ENCODE results near the gene DPM3.
"Not testable (repeated sequence)": the region's sequence is repeated elsewhere in the genome, so short reads cannot be mapped to it uniquely, and the experiment has no call there.

Gene DPM3

DNA sequence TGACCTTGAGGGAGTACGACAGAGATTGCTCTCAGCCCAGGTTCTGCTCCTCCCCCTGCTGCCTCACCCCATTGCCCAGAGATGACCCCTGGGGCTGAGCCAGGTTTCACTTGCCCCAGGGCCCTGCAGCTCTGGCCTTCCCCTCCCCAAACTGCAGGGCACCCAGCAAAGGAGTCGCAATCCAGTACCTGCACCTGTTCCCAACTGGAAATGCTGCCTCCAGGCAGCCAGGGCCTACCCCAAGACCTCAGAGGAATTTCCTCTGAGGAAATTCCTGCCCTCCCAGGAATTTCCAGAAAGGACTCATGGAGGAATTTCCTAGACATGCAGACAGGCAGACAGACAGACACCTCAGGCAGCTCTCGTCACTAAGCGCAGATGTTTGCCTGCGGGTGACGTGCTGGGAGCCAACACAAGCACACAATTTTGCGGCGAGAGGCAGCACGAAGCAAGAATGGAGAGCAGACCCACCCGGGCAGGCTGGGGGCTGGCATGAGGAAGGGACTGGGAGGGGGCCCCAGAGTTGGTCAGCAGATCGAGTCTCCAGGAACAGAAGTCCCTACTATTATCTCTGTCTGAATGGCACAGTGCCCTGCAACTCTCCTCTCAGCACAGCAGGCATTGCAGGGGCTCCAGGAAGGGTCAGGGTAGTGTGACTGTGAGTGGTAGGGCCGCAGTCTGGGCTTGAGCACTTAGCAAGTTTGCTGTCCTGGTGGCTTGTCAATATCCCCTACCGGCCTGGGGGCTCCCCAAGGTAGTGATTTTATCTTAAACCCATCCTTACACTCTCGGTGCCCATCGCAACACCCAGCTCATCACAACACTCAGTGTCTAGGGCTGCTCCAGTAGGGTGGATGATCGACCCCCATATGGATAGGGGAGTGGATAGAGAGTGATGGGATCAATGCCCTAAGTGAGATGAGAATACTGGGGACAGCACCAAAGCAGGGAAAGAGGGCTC is 15.5 kb downstream of the DPM3 start:
- H3K27ac ChIP-seq (ENCODE audit: low read length) = no peak overlapping the region

DNA sequence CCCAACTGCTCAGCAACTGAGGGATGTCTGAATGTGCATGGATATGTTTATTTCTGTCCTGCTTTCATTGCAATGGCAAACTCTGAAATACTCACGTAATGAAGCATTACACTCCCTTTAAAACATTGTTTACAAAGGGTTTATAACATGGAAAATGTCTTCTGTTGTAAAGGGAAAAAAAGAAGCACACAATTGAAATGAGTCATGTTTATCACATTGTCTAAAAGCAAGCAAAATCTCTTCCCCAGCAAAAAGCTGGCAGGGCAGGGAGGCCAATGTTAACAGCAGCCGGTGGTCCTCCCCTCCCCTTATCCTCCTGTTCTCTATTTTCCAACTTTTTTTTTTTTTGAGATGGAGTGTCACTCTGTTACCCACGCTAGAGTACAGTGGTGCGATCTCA is 16.5 kb downstream of the DPM3 start:
- DNase-seq (ENCODE audit: low read depth, low spot score) = no peak
- no peak overlapping the region for H3K27ac ChIP-seq (ENCODE audit: low read length)
- no peaks in the 10 kb centered on the region for H3K36me3 ChIP-seq (ENCODE audit: control insufficient read depth, insufficient read depth, low read length)
- H3K9me3 ChIP-seq (ENCODE audit: control insufficient read depth, insufficient read depth, low read length) = no peaks in the 10 kb centered on the region
- WGBS (ENCODE audit: insufficient coverage, insufficient read length) = no CpG with 5 or more reads among the region's 4 CpGs
- peaks cover 13% of the 10 kb centered on the region for H3K4me1 ChIP-seq (ENCODE audit: control insufficient read depth, insufficient read depth, low read length)
- peaks cover 31% of the 10 kb centered on the region for H3K27me3 ChIP-seq (ENCODE audit: control insufficient read depth, insufficient read depth, low read length)
- H3K4me3 ChIP-seq (ENCODE audit: low read length) = no peak overlapping the region

More for the DNA sequence above, 15.5 kb downstream of the DPM3 start:
- H3K27me3 ChIP-seq (ENCODE audit: control insufficient read depth, insufficient read depth, low read length) = peaks cover 31% of the 10 kb centered on the region
- H3K4me3 ChIP-seq (ENCODE audit: low read length) = no peak overlapping the region
- DNase-seq (ENCODE audit: low read depth, low spot score) = no peak
- no peaks in the 10 kb centered on the region for H3K36me3 ChIP-seq (ENCODE audit: control insufficient read depth, insufficient read depth, low read length)
- WGBS (ENCODE audit: insufficient coverage, insufficient read length) = no CpG with 5 or more reads among the region's 16 CpGs
- no peaks in the 10 kb centered on the region for H3K9me3 ChIP-seq (ENCODE audit: control insufficient read depth, insufficient read depth, low read length)
- H3K4me1 ChIP-seq (ENCODE audit: control insufficient read depth, insufficient read depth, low read length) = peaks cover 22% of the 10 kb centered on the region

DNA sequence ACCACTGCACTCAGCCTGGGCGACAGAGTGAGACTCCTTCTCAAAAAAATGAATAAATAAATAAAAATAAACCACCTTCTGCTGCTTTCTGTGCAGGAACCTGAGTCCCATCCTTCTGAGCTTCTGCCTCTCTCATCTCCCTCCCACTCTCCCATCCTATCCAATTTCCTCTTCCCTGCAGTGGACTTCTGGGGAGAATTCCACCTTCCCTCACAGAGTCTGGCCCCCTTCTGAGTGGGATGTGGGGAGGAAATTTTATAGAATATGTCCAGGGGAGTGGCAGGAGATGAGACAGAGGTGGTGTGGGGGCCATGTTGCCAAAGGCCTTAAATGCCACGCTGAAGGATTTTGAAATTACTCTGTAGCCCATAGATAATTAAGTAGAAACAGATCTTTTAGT is 18.0 kb downstream of the DPM3 start:
- no peaks in the 10 kb centered on the region for H3K36me3 ChIP-seq (ENCODE audit: control insufficient read depth, insufficient read depth, low read length)
- no peak overlapping the region for H3K27ac ChIP-seq (ENCODE audit: low read length)
- no peak overlapping the region for H3K4me3 ChIP-seq (ENCODE audit: low read length)
- H3K27me3 ChIP-seq (ENCODE audit: control insufficient read depth, insufficient read depth, low read length) = peaks cover 25% of the 10 kb centered on the region
- WGBS (ENCODE audit: insufficient coverage, insufficient read length) = no CpG with 5 or more reads among the region's 2 CpGs
- H3K4me1 ChIP-seq (ENCODE audit: control insufficient read depth, insufficient read depth, low read length) = peaks cover 12% of the 10 kb centered on the region
- no peaks in the 10 kb centered on the region for H3K9me3 ChIP-seq (ENCODE audit: control insufficient read depth, insufficient read depth, low read length)
- no peak for DNase-seq (ENCODE audit: low read depth, low spot score)

DNA sequence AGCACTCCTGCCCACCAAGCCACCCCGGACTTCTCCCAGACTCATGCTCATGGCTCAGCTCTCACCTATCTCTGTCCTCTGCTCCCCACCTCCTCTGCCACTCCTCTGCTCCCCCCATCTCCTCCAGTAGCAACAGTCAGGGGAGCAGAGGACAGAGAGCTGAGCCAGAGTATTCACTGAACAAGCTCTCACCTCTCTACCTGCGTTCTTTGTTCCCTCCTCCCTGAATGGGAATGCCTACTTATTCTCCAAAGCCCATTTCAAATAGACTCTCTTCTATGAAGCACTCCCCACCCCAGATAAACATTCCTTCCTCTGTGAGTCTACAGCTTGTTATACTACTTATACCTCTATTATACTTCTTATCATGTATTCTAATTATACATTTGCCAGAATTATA is 19.1 kb downstream of the DPM3 start:
- Histone ChIP-seq H3K36me3 (ENCODE audit: control insufficient read depth, insufficient read depth, low read length) (no peaks in the 10 kb centered on the region), H3K4me3 (ENCODE audit: low read length) (no peak overlapping the region), H3K9me3 (ENCODE audit: control insufficient read depth, insufficient read depth, low read length) (no peaks in the 10 kb centered on the region), H3K4me1 (ENCODE audit: control insufficient read depth, insufficient read depth, low read length) (peaks cover 8% of the 10 kb centered on the region), H3K27me3 (ENCODE audit: control insufficient read depth, insufficient read depth, low read length) (peaks cover 14% of the 10 kb centered on the region; the same call in 1 of the 2 replicates), H3K27ac (ENCODE audit: low read length) (no peak overlapping the region)
- DNase-seq (ENCODE audit: low read depth, low spot score) = no peak
- no CpG with 5 or more reads among the region's 2 CpGs for WGBS (ENCODE audit: insufficient coverage, insufficient read length)

DNA sequence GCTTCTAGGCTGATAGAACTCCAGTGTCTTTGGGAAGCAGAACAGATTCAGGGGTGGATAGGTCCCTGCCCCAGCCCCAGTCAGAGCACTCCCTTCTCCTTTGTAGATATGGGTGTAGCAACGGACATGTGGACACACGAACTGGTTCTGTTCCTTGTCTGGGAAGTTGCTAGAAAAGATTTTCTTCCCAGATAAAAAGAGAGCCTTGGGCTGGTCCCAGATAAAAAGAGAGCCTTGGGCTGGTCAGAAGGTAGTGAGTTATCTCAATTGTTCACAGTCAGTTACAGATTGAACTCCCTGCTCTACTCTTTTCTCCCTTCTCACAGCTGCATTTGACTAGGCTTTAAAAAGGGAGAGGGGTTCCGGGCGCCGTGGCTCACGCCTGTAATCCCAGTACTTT is 20.1 kb downstream of the DPM3 start:
- H3K9me3 ChIP-seq (ENCODE audit: control insufficient read depth, insufficient read depth, low read length) = no peaks in the 10 kb centered on the region
- H3K4me3 ChIP-seq (ENCODE audit: low read length) = no peak overlapping the region
- no peak overlapping the region for H3K27ac ChIP-seq (ENCODE audit: low read length)
- H3K27me3 ChIP-seq (ENCODE audit: control insufficient read depth, insufficient read depth, low read length) = peaks cover 5% of the 10 kb centered on the region; the same call in 1 of the 2 replicates
- no peak for DNase-seq (ENCODE audit: low read depth, low spot score)
- peaks cover 3% of the 10 kb centered on the region; the same call in 1 of the 2 replicates for H3K4me1 ChIP-seq (ENCODE audit: control insufficient read depth, insufficient read depth, low read length)
- H3K36me3 ChIP-seq (ENCODE audit: control insufficient read depth, insufficient read depth, low read length) = no peaks in the 10 kb centered on the region
- no CpG with 5 or more reads among the region's 6 CpGs for WGBS (ENCODE audit: insufficient coverage, insufficient read length)

DNA sequence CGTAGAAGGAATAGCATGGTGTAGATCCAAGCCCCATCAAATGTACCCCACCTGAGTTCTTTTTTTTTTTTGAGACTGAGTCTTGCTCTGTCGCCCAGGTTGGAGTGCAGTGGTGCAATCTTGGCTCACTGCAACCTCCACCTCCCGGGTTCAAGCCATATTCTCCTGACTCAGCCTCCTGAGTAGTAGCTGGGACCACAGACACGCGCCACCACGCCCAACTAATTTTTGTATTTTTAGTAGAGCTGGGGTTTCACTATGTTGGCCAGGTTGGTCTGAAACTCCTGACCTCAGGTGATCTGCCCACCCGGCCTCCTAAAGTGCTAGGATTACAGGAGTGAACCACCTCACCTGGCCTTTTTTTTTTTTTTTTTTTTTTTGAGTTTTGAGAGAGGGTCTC is 22.2 kb downstream of the DPM3 start:
- H3K36me3 ChIP-seq (ENCODE audit: control insufficient read depth, insufficient read depth, low read length); H3K27me3 ChIP-seq (ENCODE audit: control insufficient read depth, insufficient read depth, low read length); H3K4me1 ChIP-seq (ENCODE audit: control insufficient read depth, insufficient read depth, low read length); H3K27ac ChIP-seq (ENCODE audit: low read length); DNase-seq (ENCODE audit: low read depth, low spot score); H3K9me3 ChIP-seq (ENCODE audit: control insufficient read depth, insufficient read depth, low read length); H3K4me3 ChIP-seq (ENCODE audit: low read length): not testable (repeated sequence)
- no CpG with 5 or more reads among the region's 7 CpGs for WGBS (ENCODE audit: insufficient coverage, insufficient read length)

DNA sequence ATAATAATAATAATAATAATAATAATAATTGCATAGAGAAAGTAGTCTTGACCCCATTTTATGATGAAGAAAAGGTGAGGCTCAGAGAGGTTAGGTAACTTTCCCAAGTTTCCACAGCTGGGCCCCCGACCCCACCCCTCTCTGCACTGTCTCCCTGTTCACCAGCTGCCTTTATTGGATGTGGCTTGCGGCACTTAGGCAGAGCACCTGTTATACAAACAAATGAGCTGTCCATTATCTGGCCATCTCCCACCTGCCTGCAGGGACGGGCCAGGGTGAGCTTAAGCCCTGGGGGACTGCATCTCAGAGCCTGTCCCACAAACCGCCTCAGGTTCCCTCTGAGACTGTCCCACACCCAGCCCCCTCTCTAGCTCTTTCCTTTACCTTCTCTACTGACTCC is 22.7 kb downstream of the DPM3 start:
- Histone ChIP-seq H3K4me3 (ENCODE audit: low read length) (no peak overlapping the region), H3K27me3 (ENCODE audit: control insufficient read depth, insufficient read depth, low read length) (peaks cover 3% of the 10 kb centered on the region; the same call in 1 of the 2 replicates), H3K36me3 (ENCODE audit: control insufficient read depth, insufficient read depth, low read length) (no peaks in the 10 kb centered on the region), H3K4me1 (ENCODE audit: control insufficient read depth, insufficient read depth, low read length) (no peaks in the 10 kb centered on the region), H3K27ac (ENCODE audit: low read length) (no peak overlapping the region), H3K9me3 (ENCODE audit: control insufficient read depth, insufficient read depth, low read length) (no peaks in the 10 kb centered on the region)
- no peak for DNase-seq (ENCODE audit: low read depth, low spot score)
- no CpG with 5 or more reads among the region's 4 CpGs for WGBS (ENCODE audit: insufficient coverage, insufficient read length)

DNA sequence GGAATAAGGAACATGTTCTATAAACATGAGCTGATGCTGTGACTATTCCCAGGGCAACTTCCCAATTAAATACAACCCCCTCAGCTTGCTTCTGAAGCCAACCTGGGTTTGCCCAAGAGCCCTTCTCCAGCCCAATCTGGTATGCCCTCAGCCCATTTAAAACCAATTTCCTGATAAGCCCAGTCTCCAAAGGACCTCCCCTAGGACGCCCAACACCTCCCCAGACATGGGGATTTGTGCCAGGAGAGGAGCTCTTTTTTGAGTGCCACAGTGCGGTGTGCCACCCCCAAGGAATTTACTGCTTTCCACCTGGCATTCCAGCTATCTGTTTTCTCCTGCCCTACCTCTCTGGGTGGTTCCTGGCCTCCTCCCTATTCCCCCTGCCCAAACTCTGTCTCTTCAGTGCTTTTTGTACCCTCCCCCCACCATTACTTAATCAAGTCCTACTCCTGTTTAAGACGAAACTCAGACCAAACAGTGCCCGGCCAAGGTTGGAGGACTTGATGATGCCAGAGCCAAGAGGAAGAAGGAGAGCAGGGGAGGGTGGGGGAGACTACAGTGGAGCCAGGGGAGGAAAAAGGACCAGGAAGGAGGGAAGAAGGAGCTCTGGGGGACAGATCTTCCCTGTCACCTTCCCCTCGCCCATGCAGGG is 24.1 kb downstream of the DPM3 start:
- H3K27me3 ChIP-seq (ENCODE audit: control insufficient read depth, insufficient read depth, low read length) = peaks cover 3% of the 10 kb centered on the region
- H3K27ac ChIP-seq (ENCODE audit: low read length) = no peak overlapping the region
- no peaks in the 10 kb centered on the region for H3K9me3 ChIP-seq (ENCODE audit: control insufficient read depth, insufficient read depth, low read length)
- no peak for DNase-seq (ENCODE audit: low read depth, low spot score)
- WGBS (ENCODE audit: insufficient coverage, insufficient read length) = no CpG with 5 or more reads among the region's 5 CpGs
- H3K4me1 ChIP-seq (ENCODE audit: control insufficient read depth, insufficient read depth, low read length) = 0 out of 2 replicates have a peak, but pooled peaks cover 2% of the 10 kb centered on the region
- no peak overlapping the region for H3K4me3 ChIP-seq (ENCODE audit: low read length)
- no peaks in the 10 kb centered on the region for H3K36me3 ChIP-seq (ENCODE audit: control insufficient read depth, insufficient read depth, low read length)

DNA sequence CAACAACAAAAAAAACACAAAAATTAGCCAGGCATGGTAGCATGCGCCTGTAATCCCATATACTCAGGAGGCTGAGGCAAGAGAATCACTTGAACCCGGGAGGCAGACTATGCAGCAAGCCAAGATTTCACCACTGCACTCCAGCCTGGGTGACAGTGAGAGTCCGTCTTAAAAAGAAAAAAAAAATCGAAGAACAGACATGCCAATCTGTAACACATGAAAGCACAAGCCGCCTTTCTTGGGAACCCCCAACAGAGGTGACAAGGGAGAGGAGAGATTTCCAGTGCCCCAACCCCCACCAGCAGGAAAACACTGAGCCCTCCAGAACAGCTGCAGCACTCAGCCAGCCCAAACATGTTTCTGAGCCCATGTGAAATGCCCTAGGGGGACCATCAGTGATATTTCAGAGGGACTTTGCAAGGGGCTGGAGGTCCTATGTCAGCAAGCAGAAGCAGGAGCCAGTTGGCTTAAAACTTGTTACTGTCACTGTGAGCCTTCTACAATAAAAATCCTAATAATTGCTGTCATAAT is 26.8 kb downstream of the DPM3 start:
- H3K27me3 ChIP-seq (ENCODE audit: control insufficient read depth, insufficient read depth, low read length) = no peaks in the 10 kb centered on the region; the same call in 1 of the 2 replicates
- H3K36me3 ChIP-seq (ENCODE audit: control insufficient read depth, insufficient read depth, low read length) = no peaks in the 10 kb centered on the region
- no CpG with 5 or more reads among the region's 5 CpGs for WGBS (ENCODE audit: insufficient coverage, insufficient read length)

DNA sequence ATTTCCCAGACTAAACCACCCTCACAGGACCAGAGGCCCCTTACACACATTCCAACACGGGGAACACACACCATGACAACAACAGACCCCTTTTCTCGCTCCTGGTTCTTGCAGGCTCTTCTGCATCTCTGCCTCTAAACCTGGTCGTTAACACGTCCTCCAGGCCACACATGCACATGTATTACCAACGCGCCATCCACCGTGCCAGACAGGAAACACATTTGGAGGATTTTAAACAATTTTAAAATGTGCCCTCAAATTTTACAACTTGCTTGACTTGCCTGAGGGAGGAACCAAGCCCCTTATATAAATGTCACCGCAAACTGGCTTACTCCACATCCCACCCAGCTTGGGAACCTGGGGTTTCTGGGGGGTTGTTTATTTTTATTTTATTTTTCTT is 29.5 kb downstream of the DPM3 start:
- Histone ChIP-seq H3K27ac (ENCODE audit: low read length) (no peak overlapping the region), H3K4me3 (ENCODE audit: low read length) (no peak overlapping the region), H3K9me3 (ENCODE audit: control insufficient read depth, insufficient read depth, low read length) (no peaks in the 10 kb centered on the region), H3K4me1 (ENCODE audit: control insufficient read depth, insufficient read depth, low read length) (0 out of 2 replicates have a peak, but pooled peaks cover 2% of the 10 kb centered on the region), H3K27me3 (ENCODE audit: control insufficient read depth, insufficient read depth, low read length) (no peaks in the 10 kb centered on the region; the same call in 1 of the 2 replicates), H3K36me3 (ENCODE audit: control insufficient read depth, insufficient read depth, low read length) (no peaks in the 10 kb centered on the region)
- WGBS (ENCODE audit: insufficient coverage, insufficient read length) = no CpG with 5 or more reads among the region's 8 CpGs
- DNase-seq (ENCODE audit: low read depth, low spot score) = no peak

More for the DNA sequence above, 26.8 kb downstream of the DPM3 start:
- H3K9me3 ChIP-seq (ENCODE audit: control insufficient read depth, insufficient read depth, low read length) = no peaks in the 10 kb centered on the region
- no peak overlapping the region for H3K4me3 ChIP-seq (ENCODE audit: low read length)
- 0 out of 2 replicates have a peak, but pooled peaks cover 2% of the 10 kb centered on the region for H3K4me1 ChIP-seq (ENCODE audit: control insufficient read depth, insufficient read depth, low read length)
- DNase-seq (ENCODE audit: low read depth, low spot score) = no peak
- no peak overlapping the region for H3K27ac ChIP-seq (ENCODE audit: low read length)
